ENCODE measurements around the gene OLFML2A.

OLFML2A gene

GRCh38 chr9:124849801-124850200, 72.9 kb downstream of the OLFML2A start:
- H3K4me1 ChIP-seq (ENCODE audit: insufficient read depth, low read length, poor library complexity, severe bottlenecking): no peaks in the 10 kb centered on the region
- H3K4me3 ChIP-seq (ENCODE audit: low read length, poor library complexity, severe bottlenecking): no peak overlapping the region
- H2AFZ ChIP-seq (ENCODE audit: low read length): no peak overlapping the region

GRCh38 chr9:124852121-124852828, 75.3 kb downstream of the OLFML2A start:
- TF ChIP-seq CTCF (conservative IDR thresholded peaks at IDR 0.05; ENCODE audit: low read length) (no peak), EZH2phosphoT487 (IDR thresholded peaks at IDR 0.05; ENCODE audit: borderline replicate concordance) (no peak)
- Histone ChIP-seq H3K4me2 (ENCODE audit: low read depth, low read length, poor library complexity, severe bottlenecking) (peak overlapping the region; percentile 82), H4K20me1 (ENCODE audit: insufficient read depth, low read length, poor library complexity, severe bottlenecking) (peaks cover 9% of the 10 kb centered on the region), H3K4me1 (ENCODE audit: insufficient read depth, low read length, poor library complexity, severe bottlenecking) (no peaks in the 10 kb centered on the region), H3K9ac (ENCODE audit: low read depth, low read length, poor library complexity, severe bottlenecking) (no peak overlapping the region), H3K4me3 (ENCODE audit: low read length, poor library complexity, severe bottlenecking) (peak overlapping the region; percentile 69), H3K36me3 (ENCODE audit: insufficient read depth, low read length) (peaks cover 16% of the 10 kb centered on the region; the same call in 1 of the 2 replicates), H3K27me3 (ENCODE audit: insufficient read depth, low read length, poor library complexity, severe bottlenecking) (no peaks in the 10 kb centered on the region), H3F3A (ENCODE audit: low read depth) (peaks cover 6% of the 10 kb centered on the region; the same call in 1 of the 2 replicates), H3K9me3 (ENCODE audit: insufficient read depth, low read depth, low read length) (no peaks in the 10 kb centered on the region), H2AFZ (ENCODE audit: low read length) (peak overlapping the region; percentile 90; the same call in 1 of the 2 replicates), H3K79me2 (ENCODE audit: insufficient read depth, low read length) (peaks cover 11% of the 10 kb centered on the region; the same call in 1 of the 2 replicates), H3K9me2 (replicated peaks; ENCODE audit: low read depth, low read length) (no peaks in the 10 kb centered on the region)

More at GRCh38 chr9:124849801-124850200, 72.9 kb downstream of the OLFML2A start:
- Histone ChIP-seq H4K20me1 (ENCODE audit: insufficient read depth, low read length, poor library complexity, severe bottlenecking) (no peaks in the 10 kb centered on the region), H3K27me3 (ENCODE audit: insufficient read depth, low read length, poor library complexity, severe bottlenecking) (no peaks in the 10 kb centered on the region), H3F3A (ENCODE audit: low read depth) (no peaks in the 10 kb centered on the region), H3K9me2 (replicated peaks; ENCODE audit: low read depth, low read length) (no peaks in the 10 kb centered on the region), H3K4me2 (ENCODE audit: low read depth, low read length, poor library complexity, severe bottlenecking) (no peak overlapping the region), H3K36me3 (ENCODE audit: insufficient read depth, low read length) (no peaks in the 10 kb centered on the region), H3K9ac (ENCODE audit: low read depth, low read length, poor library complexity, severe bottlenecking) (no peak overlapping the region), H3K79me2 (ENCODE audit: insufficient read depth, low read length) (no peaks in the 10 kb centered on the region), H3K9me3 (ENCODE audit: insufficient read depth, low read depth, low read length) (no peaks in the 10 kb centered on the region)
- TF ChIP-seq CTCF (conservative IDR thresholded peaks at IDR 0.05; ENCODE audit: low read length) (no peak), EZH2phosphoT487 (IDR thresholded peaks at IDR 0.05; ENCODE audit: borderline replicate concordance) (no peak)

GRCh38 chr9:124852829-124853531, 76.0 kb downstream of the OLFML2A start, which contains the start of gene WDR38:
WDR38 (plus strand) TSS chr9:124853460; CDS start chr9:124853532, 72 bp downstream.
- Histone ChIP-seq H4K20me1 (ENCODE audit: insufficient read depth, low read length, poor library complexity, severe bottlenecking) (peaks cover 16% of the 10 kb centered on the region), H3K79me2 (ENCODE audit: insufficient read depth, low read length) (peaks cover 18% of the 10 kb centered on the region), H3K9me2 (replicated peaks; ENCODE audit: low read depth, low read length) (no peaks in the 10 kb centered on the region), H3K36me3 (ENCODE audit: insufficient read depth, low read length) (peaks cover 23% of the 10 kb centered on the region; the same call in 1 of the 2 replicates), H3K9me3 (ENCODE audit: insufficient read depth, low read depth, low read length) (no peaks in the 10 kb centered on the region), H3K4me3 (ENCODE audit: low read length, poor library complexity, severe bottlenecking) (peak within 1 kb of the TSS; percentile 69), H3K4me1 (ENCODE audit: insufficient read depth, low read length, poor library complexity, severe bottlenecking) (no peaks in the 10 kb centered on the region), H3F3A (ENCODE audit: low read depth) (peaks cover 6% of the 10 kb centered on the region; the same call in 1 of the 2 replicates), H3K4me2 (ENCODE audit: low read depth, low read length, poor library complexity, severe bottlenecking) (peak within 1 kb of the TSS; percentile 82), H3K27me3 (ENCODE audit: insufficient read depth, low read length, poor library complexity, severe bottlenecking) (no peaks in the 10 kb centered on the region), H3K9ac (ENCODE audit: low read depth, low read length, poor library complexity, severe bottlenecking) (no peak within 1 kb of the TSS), H2AFZ (ENCODE audit: low read length) (peak within 1 kb of the TSS; percentile 90)
- TF ChIP-seq CTCF (conservative IDR thresholded peaks at IDR 0.05; ENCODE audit: low read length) (peak; percentile 92), EZH2phosphoT487 (IDR thresholded peaks at IDR 0.05; ENCODE audit: borderline replicate concordance) (no peak)
